ENCODE results near the gene GPS2.

GPS2 gene

GRCh38 chr17:7290685-7291084 lies 24.5 kb downstream of the GPS2 start:
- DNase-seq: no peak

GRCh38 chr17:7290166-7290565 lies 25.0 kb downstream of the GPS2 start:
- no peak for DNase-seq

GRCh38 chr17:7289256-7290032 lies 25.7 kb downstream of the GPS2 start:
- no peak for DNase-seq

DNA sequence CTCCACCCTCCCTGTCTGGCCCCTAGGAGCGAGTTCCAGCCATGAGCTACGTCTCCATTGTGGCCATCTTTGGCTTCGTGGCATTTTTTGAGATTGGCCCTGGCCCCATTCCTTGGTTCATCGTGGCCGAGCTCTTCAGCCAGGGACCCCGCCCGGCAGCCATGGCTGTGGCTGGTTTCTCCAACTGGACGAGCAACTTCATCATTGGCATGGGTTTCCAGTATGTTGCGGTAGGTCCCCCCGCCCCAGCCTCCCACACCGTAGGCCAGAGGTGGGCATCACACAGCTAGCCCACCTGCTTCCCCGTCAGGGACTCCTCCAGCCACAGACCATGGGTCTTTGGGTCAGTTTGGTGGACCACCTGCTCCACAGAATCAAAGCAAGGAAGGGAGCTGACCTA lies 29.5 kb downstream of the GPS2 start:
- DNase-seq: no peak

GRCh38 chr17:7284911-7285310 lies 30.2 kb downstream of the GPS2 start:
- DNase-seq: no peak

DNA sequence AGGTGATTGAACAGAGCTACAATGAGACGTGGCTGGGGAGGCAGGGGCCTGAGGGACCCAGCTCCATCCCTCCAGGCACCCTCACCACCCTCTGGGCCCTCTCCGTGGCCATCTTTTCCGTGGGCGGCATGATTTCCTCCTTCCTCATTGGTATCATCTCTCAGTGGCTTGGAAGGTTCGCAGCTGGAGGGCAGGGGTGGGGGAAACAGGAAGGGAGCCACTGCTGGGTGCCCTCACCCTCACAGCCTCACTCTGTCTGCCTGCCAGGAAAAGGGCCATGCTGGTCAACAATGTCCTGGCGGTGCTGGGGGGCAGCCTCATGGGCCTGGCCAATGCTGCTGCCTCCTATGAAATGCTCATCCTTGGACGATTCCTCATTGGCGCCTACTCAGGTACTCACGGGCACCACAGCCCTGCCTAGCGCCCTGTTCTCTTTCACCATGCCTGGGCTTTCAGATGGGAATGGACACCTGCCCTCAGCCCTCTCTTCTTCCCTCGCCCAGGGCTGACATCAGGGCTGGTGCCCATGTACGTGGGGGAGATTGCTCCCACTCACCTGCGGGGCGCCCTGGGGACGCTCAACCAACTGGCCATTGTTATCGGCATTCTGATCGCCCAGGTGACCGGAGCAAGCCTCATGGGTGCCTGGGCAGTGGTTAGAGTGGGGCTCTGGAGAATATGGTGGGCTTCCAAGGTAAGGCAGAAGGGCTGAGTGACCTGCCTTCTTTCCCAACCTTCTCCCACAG lies 31.5 kb downstream of the GPS2 start:
- DNase-seq: no peak

DNA sequence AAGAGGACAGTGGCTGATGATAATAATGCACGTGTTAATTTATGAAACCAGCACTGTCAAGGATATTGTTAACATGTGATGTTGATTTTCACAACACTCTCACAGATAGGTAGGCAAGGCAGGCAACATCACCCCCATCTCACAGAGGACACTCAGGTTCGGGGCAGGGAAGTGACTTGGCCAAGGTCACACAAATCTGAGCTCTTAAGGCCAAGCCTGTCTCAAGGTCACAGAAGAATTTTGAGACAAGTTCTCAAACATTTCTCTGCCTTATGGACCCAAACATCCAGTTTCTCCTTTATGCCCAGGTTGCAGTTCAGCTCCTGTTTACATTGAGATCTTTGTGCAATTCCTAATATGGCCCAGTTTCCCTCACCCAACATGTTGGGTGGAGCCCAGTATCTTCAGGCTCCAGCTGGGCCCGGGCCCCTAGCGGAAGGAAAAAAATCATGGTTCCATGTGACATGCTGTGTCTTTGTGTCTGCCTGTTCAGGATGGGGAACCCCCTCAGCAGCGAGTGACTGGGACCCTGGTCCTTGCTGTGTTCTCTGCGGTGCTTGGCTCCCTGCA lies 32.3 kb downstream of the GPS2 start:
- no peak for DNase-seq

DNA sequence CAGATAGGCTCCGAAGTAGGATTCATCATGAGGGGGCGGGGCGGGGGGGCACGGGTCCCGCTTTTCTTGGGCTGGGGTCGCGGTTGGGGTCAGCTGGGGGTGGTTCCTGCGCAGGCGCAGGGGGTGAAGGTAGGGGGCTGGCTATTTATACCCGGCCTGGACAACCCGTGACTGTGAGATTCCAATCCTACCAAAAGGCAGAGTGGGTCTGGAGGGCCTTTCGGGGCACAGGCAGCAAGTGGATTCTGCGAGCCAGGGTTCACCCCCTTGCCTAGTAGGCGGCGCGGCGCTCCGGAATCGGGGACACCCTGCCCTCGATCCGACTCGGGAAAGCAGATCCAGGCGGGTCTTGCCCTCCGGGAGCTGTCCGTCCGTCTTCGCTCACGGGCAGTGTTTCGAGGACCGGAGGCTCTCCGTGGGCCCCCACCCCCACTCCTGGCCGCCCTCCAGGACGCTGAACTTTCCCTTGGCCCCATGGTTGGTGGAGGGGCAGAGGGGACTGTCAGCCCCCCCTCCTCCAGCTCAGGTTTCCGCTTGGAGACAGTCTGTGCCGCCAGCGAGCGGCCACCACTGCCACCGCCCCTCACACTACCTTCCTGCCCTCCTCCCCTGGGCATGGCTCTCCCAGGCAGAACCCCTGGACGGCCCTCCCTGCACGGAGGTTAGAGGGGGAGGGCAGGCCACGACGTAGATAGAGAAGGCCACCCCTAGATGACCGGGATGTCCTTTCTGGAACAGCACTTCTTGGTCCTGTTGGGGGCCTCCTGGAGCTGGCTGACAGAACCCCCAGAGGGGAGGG lies 33.0 kb downstream of the GPS2 start:
- no peak for DNase-seq

DNA sequence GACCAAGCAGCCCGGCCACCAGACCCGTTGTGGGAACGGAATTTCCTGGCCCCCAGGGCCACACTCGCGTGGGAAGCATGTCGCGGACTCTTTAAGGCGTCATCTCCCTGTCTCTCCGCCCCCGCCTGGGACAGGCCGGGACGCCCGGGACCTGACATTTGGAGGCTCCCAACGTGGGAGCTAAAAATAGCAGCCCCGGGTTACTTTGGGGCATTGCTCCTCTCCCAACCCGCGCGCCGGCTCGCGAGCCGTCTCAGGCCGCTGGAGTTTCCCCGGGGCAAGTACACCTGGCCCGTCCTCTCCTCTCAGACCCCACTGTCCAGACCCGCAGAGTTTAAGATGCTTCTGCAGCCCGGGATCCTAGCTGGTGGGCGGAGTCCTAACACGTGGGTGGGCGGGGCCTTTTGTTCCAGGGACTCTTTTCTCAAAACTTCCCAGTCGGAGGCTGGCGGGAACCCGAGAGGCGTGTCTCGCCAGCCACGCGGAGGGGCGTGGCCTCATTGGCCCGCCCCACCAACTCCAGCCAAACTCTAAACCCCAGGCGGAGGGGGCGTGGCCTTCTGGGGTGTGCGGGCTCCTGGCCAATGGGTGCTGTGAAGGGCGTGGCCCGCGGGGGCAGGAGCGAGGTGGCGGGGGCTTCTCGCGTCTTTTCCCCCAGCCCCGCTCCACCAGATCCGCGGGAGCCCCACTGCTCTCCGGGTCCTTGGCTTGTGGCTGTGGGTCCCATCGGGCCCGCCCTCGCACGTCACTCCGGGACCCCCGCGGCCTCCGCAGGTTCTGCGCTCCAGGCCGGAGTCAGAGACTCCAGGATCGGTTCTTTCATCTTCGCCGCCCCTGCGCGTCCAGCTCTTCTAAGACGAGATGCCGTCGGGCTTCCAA lies 33.8 kb downstream of the GPS2 start, which contains the start of gene SLC2A4:
TSS of gene SLC2A4 (plus strand) at position 645 of the 879 bp plus-strand sequence. CDS start at position 862, 217 bp downstream.
- peak; percentile 93 for DNase-seq

GRCh38 chr17:7280519-7281073 lies 34.6 kb downstream of the GPS2 start:
- DNase-seq: peak; percentile 70

- no peak for DNase-seq
These were observed 35.7 kb downstream of the GPS2 start for GRCh38 chr17:7279448-7279847.

- no peak for DNase-seq
These were observed 48.4 kb downstream of the GPS2 start for GRCh38 chr17:7266784-7267183.

- DNase-seq: no peak
These were observed 51.4 kb downstream of the GPS2 start for GRCh38 chr17:7263801-7264078.

- DNase-seq: no peak
These were observed 52.0 kb downstream of the GPS2 start for GRCh38 chr17:7262935-7263800.

Data from GDM1 (cell line).